GM19468 (cell line): Measurements from ENCODE around the gene LGALS4.
"Not testable (repeated sequence)": the region's sequence is repeated elsewhere in the genome, so short reads cannot be mapped to it uniquely, and the experiment has no call there.

ENCODE experiments used
- ATAC-seq: cut with Tn5 transposase; IDR thresholded peaks from one replicate; pipeline ENCODE4 v1.9.1; 2021; ENCODE audit warnings: mild to moderate bottlenecking, moderate library complexity, moderate number of reproducible peaks; ENCODE audit not compliant: unreplicated experiment; ENCODE audit errors: extremely low read depth

The LGALS4 gene

DNA sequence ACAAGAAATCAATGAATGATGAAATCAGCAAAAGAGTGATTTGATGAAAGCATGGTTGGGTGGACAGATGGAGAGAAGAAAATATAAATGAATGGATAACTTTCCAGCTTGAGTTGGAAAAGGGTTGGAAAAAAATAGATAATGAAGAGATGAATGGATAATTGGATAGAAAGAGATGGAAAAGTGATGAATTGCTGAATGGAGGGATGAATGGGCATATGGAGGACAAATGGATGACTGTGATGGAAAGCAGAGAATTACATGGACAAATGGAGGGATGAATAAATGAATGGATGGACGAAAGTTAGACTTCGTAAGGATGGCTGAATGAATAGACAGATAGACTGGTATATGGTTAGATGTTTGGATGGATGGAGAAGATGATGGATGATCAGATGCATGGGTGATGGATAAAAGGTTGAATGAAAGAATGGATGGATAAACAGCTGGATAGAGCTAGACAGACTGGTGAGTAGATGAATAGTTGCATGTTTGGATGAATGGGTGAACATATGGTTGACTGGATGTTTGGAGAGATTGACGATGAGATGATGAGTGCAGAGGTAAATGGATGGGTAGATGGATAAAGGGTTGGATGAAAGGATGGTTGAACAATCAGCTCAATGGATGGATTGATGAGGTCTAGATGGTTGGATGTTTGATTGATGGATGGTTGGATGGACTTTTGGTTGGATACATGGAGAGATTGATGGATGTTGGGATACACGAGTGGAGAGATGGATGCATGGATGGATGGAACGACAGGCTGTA, 12.0 kb downstream of the LGALS4 start:
- ATAC-seq, result no peak

DNA sequence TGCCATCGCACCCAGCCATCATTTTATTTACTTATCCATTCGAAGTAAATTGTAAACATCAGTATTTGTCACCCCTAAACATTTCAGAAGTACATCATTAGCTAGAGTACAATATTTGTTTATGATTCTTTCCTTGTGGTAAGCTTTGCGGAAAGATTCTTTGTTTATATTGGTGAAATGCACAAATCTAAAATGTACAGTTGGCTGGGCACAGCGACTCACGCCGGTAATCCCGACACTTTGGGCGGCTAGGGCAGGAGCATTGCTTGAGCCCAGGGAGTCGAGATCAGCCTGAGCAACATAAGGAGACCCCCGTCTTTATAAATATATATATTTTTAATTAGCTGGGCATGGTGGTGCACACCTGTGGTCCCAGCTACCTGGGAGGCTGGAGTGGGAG, 13.6 kb downstream of the LGALS4 start:
- no peak for ATAC-seq

DNA sequence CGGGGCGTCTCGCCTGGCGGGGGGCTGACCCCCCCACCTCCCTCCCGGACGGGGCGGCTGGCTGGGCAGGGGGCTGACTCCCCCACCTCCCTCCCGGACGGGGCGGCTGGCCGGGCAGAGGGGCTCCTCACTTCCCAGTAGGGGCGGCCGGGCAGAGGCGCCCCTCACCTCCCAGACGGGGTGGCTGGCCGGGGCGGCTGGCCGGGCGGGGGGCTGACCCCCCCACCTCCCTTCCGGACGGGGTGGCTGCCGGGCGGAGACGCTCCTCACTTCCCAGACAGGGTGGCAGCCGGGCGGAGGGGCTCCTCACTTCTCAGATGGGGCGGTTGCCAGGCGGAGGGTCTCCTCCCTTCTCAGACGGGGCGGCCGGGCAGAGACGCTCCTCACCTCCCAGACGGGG, 15.0 kb downstream of the LGALS4 start:
- not testable (repeated sequence) for ATAC-seq

DNA sequence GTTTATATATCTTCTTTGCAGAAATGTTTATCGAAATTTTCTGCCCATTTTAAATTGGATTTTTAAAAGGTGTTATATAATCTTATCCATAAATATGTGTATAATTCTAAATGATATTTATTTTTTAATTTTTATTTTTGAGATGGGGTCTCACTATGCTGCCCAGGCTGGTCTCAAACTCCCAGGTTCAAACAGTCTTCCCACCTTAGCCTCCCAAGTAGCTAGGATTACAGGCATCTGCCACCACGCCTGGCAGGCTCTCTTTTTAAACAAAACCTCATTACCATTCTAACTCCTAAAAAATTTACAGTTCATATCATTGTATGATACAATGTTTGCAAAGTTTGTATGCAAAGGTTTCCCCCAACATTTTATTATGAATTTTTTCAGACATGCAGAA, 16.6 kb downstream of the LGALS4 start:
- no peak for ATAC-seq

DNA sequence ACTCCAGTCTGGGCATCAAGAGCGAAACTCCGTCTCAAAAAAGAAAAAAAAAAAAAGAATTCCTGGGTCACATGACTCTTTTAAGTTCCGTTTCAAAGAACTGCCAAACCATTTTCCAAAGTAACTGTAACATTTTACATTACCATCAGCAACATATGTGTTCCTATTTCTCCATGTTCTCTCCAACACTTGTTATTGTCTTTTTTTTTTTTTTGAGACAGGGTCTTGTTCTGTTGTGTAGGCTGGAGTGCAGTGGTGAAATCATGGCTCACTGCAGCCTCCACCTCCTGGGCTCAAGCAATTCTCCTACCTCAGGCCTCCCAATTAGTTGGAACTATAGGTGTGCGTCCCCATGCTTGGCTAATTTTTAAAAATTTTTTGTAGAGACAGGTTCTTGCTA, 17.2 kb downstream of the LGALS4 start:
- no peak for ATAC-seq

DNA sequence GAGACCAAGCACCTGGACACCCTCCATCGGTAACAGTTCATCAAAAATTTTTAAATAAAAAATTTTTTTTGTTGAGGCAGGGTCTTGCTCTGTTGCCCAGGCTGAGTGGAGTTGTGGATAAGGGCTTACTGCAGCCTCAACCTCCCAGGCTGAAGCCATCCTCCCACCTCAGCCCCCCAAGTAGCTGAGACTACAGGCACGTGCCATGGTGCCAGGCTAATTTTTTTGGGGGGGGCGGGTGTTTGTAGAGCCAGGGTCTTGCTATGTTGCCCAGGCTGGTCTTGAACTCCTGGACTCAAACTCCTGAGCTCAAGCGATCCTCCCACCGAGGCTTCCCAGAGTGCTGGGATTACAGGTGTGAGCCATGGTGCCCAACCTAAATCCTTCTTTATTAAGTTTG, 19.1 kb downstream of the LGALS4 start:
- no peak for ATAC-seq

DNA sequence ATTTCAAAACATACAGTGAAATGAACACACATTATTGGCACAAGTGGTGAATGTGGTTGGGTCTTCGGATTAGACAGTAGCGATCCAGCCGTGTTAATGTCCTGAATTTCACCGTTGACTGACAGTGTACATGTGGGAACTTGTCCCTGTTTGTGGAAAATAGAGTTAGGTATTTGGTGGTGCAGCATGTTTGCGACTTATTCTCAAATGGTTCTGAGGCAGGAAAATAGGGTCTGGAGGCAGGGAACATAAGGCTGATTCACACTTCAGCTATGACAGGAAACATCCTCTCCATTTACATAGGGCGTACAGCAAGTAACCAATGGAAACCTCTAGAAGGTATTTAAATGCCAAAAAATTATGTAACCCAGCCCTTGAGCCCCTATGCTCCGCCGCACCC, 19.6 kb downstream of the LGALS4 start:
- no peak for ATAC-seq

DNA sequence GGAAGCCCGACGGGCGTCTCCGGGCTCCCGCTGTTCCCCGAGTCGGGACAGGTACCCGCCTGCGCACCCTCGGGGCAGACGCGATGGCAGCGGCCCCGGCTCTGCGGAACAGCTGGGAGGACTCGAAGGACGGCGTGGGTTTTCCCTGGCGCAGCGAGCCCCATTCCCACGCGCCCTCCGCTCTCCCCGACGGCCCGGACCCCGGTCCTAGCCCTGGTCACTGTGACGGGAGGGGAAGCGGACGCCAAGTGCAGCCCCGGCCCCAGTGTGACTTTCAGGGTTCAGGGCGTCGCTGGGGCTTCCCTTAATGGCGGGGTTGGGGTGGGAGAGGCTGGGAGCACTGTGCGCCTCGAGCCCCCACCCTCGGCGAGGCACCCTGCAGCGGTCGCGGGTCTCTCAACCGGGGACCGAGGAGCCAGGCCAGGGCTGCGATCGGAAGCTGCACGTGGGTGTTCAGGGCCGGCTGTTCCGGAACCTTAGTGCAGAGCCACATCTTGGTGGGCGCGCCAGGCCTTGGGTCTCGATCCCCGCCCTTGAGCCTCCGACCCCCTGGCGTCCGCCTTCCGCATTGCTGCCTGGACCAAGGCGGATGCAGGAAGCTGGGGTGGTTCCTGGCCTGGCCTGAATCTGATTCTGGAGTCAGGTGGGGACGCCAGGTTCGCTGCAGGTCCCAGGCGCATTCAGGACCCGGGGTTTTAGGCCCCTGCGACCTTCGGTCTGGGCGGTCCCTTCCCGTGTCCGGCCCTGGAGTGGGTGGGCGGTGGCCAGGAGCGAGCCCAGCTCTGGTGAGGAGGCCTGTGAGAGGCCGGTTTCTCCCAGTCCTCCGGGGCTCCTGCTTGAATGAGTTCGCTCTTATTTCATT, 20.3 kb downstream of the LGALS4 start:
- no peak for ATAC-seq

DNA sequence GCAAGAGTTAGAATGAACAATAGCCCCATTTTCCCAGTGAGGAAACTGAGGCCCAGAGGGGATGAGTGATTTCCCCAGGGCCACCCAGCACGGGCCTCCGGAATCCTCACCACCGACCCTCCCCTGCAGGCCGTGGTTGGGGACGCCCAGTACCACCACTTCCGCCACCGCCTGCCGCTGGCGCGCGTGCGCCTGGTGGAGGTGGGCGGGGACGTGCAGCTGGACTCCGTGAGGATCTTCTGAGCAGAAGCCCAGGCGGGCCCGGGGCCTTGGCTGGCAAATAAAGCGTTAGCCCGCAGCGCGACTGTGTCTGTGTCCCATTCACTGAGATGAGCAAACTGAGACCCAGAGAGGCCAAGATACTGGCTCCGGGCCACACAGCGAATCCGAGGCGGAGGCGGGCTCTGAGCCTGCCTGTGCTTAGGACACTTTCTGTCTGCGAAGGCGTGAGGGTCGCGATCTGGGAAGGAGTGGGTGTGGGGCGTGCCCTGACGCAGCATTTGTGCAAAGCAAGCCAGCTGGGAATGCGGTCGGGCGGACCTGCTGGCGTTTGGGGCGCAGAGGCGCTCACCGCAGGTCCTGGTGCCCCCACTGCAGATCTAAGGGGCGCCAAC, 21.2 kb downstream of the LGALS4 start:
- ATAC-seq, result not testable (repeated sequence)

DNA sequence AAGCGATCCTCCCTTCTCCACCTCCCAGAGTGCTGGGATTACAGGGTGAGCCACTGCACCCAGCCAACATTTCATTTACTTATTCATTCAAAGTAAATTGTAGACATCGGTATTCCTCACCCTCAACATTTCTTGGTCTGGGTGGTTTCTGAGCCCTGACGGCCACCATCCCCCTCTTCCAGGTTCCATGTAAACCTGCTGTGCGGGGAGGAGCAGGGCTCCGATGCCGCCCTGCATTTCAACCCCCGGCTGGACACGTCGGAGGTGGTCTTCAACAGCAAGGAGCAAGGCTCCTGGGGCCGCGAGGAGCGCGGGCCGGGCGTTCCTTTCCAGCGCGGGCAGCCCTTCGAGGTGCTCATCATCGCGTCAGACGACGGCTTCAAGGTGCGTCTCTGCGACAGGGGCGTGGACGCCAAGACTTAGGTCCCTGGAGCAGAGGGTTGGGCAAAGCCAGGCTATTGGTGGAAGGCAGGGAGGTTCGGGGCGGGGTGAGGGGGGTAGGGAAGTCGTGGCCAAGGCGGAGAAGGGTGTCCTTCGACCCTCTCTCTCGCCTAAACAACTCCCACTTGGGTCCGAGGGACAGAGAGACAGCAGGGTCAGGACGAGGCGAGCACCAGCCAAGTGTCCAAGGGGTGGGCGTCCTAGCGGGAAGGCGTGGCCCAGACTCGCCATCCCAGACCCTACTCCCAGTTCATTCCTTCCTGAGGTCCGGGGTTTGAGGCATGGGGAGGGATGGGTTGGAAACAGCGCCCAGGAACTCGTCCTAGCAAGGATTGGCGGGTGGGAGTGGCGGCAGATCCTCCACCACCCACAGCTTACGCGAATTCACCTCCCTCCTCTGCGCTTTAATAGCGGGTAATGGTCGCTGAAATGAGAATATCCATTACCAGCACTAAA, 22.0 kb downstream of the LGALS4 start:
- ATAC-seq, result not testable (repeated sequence)

DNA sequence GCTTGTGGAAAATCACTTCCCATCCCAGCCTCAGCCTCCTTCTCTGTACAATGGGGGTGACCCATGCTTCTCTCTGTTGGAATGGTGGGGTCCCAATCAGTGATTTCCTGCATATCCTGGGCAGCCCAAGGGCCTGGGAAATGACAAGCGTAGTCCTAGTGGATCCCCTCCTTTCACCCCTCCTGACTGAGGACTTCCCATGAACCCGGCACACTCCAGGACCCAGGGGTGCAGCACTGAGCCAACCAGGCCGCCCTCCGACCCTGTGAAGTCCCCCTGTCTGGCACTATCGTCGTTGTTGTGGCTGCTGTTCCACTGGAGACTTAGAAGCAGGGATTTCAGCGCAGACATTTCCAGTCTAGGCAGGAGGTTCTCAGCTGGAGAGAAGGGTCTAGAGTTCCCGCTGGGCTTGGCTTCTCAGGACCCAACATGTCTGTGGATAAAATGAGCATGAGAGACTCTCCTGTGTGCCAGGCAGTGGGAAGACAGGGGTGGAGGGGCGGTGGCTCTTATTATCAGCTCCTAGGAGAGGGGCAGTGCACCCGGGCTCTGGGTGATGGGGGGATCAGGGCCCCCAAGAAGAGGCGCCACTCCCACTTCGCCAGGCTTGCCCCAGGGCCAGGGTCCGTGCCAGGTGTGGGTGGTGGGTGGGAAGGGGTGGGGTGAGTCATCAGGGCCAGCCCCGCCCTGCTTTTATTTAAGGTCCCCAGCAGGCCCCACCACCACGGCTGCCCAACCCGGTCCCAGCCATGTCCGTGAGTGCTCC, 24.1 kb downstream of the LGALS4 start, which contains the start of gene LGALS7B:
LGALS7B (plus strand) TSS at position 723 of the 766 bp plus-strand sequence; CDS start at position 750, 27 bp downstream.
- no peak for ATAC-seq

DNA sequence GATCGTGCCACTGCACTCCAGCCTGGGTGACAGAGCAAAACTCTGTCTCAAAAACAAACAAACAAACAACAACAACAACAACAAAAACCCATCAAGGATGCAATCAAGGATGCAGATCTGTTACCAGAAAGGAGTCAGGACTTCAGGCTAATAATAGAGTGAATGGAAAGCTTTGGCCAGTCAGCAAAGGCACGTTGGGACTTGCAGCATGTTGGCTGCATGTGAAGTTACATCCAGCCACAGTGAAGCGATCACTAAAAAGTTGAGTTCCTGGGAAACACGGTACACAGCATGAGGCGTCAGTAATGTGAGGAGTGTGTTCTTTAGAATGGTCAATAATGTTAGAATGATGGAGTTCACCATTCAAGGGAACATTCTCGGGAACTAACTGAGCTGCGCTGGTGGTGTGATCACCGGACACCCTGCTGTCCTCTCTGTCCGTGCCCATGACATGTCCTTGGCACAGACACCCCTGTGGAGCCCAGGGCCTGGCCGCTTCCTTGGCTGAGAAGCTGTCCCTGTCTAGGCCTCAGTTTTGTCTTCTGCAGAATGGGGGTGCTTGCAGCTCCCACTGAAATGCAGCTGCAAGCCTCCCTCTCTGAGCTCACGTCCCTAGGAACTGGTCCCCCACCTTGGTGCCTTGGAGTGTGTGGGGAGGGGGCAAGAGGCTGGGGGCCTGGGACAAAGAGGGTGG, 26.0 kb downstream of the LGALS4 start:
- no peak for ATAC-seq

DNA sequence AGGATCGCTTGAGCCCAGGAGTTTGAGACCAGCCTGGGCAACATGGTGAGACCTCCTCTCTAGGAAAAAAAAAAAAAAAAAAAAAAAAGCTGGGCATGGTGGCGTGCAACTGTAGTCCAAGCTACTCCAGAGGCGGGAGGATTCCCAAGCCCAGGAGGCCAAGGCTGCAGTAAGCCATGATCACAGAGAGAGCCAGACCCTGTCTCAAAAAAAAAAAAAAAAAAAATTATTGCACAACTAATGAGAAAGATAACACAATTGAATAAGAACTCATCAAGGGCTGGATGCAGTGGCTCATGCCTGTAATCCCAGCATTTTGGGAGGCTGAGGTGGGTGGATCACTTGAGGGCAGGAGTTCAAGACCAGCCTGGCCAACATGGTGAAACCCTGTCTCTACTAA, 26.7 kb downstream of the LGALS4 start:
- not testable (repeated sequence) for ATAC-seq

DNA sequence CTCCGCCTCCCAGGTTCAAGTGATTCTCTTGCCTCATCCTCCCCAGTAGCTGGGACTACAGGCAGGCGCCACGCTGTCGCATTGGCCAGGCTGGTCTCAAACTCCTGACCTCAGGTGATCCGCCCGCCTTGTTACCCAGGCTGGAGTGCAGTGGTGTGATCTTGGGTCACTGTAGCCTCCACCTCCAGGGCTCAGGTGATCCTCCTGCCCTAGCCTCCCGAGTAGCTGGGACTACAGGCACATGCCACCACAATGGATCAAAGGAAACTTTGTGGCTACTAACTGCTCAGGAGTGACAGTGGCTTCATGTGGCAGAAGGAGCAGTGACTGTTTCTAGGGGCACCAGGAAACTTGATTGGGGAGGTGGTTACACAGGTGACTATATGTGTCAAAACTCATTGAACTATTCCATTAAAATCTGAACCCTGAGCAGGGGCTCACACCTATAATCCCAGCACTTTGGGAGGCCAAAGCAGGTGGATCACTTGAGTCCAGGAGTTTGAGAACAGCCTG, 27.5 kb downstream of the LGALS4 start:
- ATAC-seq, result no peak

DNA sequence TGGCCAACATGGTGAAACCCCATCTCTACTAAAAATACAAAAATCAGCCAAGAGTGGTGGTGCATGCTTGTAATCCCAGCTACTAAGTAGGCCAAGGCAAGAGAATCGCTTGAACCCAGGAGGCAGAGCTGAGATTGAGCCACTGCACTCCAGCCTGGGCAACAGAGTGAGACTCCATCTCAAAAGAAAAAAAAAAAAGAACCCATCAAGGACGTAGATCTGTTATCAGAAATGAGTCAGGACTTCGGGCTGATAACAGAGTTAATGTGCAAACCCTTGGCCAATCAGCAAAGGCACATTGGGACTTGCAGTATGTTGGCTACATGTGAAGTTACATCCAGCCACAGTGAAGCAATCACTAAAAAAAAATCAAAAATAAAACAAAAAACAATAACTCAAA, 28.5 kb downstream of the LGALS4 start:
- no peak for ATAC-seq

DNA sequence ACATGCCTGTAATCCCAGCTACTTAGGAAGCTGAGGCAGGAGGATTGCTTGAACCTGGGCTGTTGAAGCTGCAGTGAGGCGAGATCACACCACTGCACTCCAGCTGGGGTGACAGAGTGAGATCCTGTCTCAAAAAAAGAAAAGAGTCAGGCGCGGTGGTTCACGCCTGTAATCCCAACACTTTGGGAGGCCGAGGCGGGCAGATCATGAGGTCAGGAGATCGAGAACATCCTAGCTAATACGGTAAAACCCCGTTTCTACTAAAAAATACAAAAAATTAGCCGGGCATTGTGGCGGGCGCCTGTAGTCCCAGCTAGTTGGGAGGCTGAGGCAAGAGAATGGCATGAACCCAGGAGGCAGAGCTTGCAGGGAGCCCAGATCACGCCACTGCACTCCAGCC, 30.5 kb downstream of the LGALS4 start:
- not testable (repeated sequence) for ATAC-seq

DNA sequence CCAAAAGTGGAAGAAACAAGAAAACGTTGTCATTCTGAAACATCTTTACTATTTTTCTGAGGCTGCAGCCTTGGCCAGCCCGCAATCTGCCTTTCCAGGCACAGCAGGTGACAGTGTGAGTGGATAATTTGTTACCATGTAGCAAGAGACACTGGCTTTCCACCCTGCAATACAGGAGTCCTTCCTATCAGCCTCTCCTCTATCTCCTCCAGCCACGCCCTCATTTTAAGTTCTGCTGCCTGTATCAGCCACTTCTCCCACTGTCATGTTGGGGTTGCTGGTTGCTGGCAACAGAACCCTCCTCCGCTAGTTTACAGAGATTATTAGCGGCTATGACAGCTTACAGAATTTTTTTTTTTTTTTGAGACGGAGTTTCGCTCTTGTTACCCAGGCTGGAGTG, 31.7 kb downstream of the LGALS4 start:
- ATAC-seq, result no peak

DNA sequence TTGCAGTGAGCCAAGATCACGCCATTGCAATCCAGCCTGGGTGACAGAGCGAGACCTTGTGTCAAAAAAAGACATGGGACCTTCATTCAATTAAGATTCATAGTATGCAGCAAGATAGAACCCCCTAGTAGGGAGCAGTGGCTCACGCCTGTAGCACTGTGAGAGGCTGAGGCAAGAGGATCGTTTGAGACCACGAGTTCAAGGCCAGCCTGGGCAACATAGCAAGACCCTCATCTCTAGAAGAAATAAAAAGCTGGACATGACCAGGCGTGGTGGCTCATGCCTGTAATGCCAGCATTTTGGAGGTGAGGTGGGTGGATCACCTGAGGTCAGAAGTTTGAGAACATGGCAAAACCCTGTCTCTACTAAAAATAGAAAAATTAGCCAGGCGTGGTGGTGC, 32.3 kb downstream of the LGALS4 start:
- no peak for ATAC-seq
